ENCODE measurements around the gene TTYH2.

Gene TTYH2

GRCh38 chr17:74206332-74206818 lies 7.0 kb upstream of the TTYH2 start:
- no peak for TF ChIP-seq CTCF (IDR thresholded peaks at IDR 0.05)

GRCh38 chr17:74210191-74211140 lies 2.9 kb upstream of the TTYH2 start:
- H3K4me1 ChIP-seq, result peaks cover 0 to 65% (median 43%) of the 10 kb centered on the region in 4 donors
- H3K27me3 ChIP-seq, result no peaks in the 10 kb centered on the region
- intact Hi-C loops (cut with DNase I; ENCODE audit: low total_unique reads), result loop anchor here (5.0 kb wide), 1 partner anchor 237 kb away; no protein-coding TSS in a partner anchor
- no peak overlapping the region for H3K4me3 ChIP-seq
- no peaks in the 10 kb centered on the region for H3K9me3 ChIP-seq
- TF ChIP-seq CTCF (IDR thresholded peaks at IDR 0.05), result peak; percentile 84 to 95
- peak; percentile 58 to 79 for DNase-seq
- H3K27ac ChIP-seq, result no peak overlapping the region
- H3K36me3 ChIP-seq, result peaks cover 13 to 48% (median 35%) of the 10 kb centered on the region in 3 donors

More at GRCh38 chr17:74206332-74206818, 7.0 kb upstream of the TTYH2 start:
- Histone ChIP-seq H3K9me3 (no peaks in the 10 kb centered on the region), H3K4me1 (peaks cover 0 to 53% (median 34%) of the 10 kb centered on the region in 4 donors), H3K36me3 (peaks cover 13 to 57% (median 43%) of the 10 kb centered on the region in 3 donors), H3K4me3 (no peak overlapping the region), H3K27ac (no peak overlapping the region), H3K27me3 (peaks cover 0 to 14% of the 10 kb centered on the region in 2 donors)
- DNase-seq, result no peak
- intact Hi-C loops (cut with DNase I; ENCODE audit: low total_unique reads), result loop anchor here (5.0 to 10.0 kb wide), 3 partner anchors 156 to 1122 kb away; partner anchors contain the start of genes BTBD17 and NAT9

- H3K27ac ChIP-seq, result no peak overlapping the region
- H3K9me3 ChIP-seq, result no peaks in the 10 kb centered on the region
- H3K4me1 ChIP-seq, result peaks cover 0 to 57% (median 39%) of the 10 kb centered on the region in 4 donors
- DNase-seq, result no peak
- no peak for TF ChIP-seq CTCF (IDR thresholded peaks at IDR 0.05)
- peaks cover 13 to 39% (median 31%) of the 10 kb centered on the region in 3 donors for H3K36me3 ChIP-seq
- no peaks in the 10 kb centered on the region for H3K27me3 ChIP-seq
- H3K4me3 ChIP-seq, result peak overlapping the region; percentile 51 to 61
- intact Hi-C loops (cut with DNase I; ENCODE audit: low total_unique reads), result loop anchor here (5.0 kb wide), 1 partner anchor 236 kb away; no protein-coding TSS in a partner anchor
These were observed 2.0 kb upstream of the TTYH2 start for GRCh38 chr17:74211141-74211911.

GRCh38 chr17:74211912-74212208 lies 1.5 kb upstream of the TTYH2 start:
- DNase-seq, result no peak
- intact Hi-C loops (cut with DNase I; ENCODE audit: low total_unique reads), result loop anchor here (5.0 kb wide), 1 partner anchor 235 kb away; no protein-coding TSS in a partner anchor
- peaks cover 13 to 35% (median 30%) of the 10 kb centered on the region in 3 donors for H3K36me3 ChIP-seq
- peaks cover 0 to 54% (median 38%) of the 10 kb centered on the region in 4 donors for H3K4me1 ChIP-seq
- peak overlapping the region in 1 of 2 donors; percentile 70 for H3K27ac ChIP-seq
- no peak for TF ChIP-seq CTCF (IDR thresholded peaks at IDR 0.05)
- no peaks in the 10 kb centered on the region for H3K9me3 ChIP-seq
- H3K27me3 ChIP-seq, result no peaks in the 10 kb centered on the region
- peak overlapping the region; percentile 51 to 61 for H3K4me3 ChIP-seq

- intact Hi-C loops (cut with DNase I; ENCODE audit: low total_unique reads), result loop anchor here (5.0 kb wide), 1 partner anchor 235 kb away; no protein-coding TSS in a partner anchor
- H3K4me1 ChIP-seq, result peaks cover 0 to 49% (median 36%) of the 10 kb centered on the region in 4 donors
- peak overlapping the region; percentile 70 for H3K27ac ChIP-seq
- peaks cover 13 to 30% (median 26%) of the 10 kb centered on the region in 3 donors for H3K36me3 ChIP-seq
- no peak for TF ChIP-seq CTCF (IDR thresholded peaks at IDR 0.05)
- no peaks in the 10 kb centered on the region for H3K27me3 ChIP-seq
- H3K4me3 ChIP-seq, result peak overlapping the region; percentile 51 to 61
- H3K9me3 ChIP-seq, result no peaks in the 10 kb centered on the region
- DNase-seq, result peak in 1 of 2 donors; percentile 34
These were observed 1.0 kb upstream of the TTYH2 start for GRCh38 chr17:74212209-74212912.
